Psoas muscle (tissue), 8 donors: ENCODE data around the gene SRD5A3. TPM values are rescaled to one million over a fixed set of nuclear protein-coding genes. Genes with fewer than 3 reads are reported as not detected.

Experiments
- ATAC-seq, 4 donors: fragments of 200-7000 bp; cut with Tn5 transposase; one replicate each; pipeline ENCODE4 v1.9.1; 2020; ENCODE audit warnings: moderate library complexity in 3 of 4, mild to moderate bottlenecking in 2 of 4
- DNase-seq, 2 donors: peaks; one replicate each; pipeline ENCODE4 v3.0.0-alpha.2; 2020
- H3K27ac ChIP-seq: fragments of 200-600 bp; one replicate; pipeline ENCODE4 v1.8.0; 2022
- H3K27me3 ChIP-seq, 3 donors: fragments of 200-600 bp in 1 of 3; one replicate each; pipeline versions ENCODE4 v1.6.1 to v1.8.0; 2013 to 2022; ENCODE audit warnings: low read length in 2 of 3, mild to moderate bottlenecking in 2 of 3, moderate library complexity in 1 of 3; ENCODE audit not compliant: insufficient read depth in 3 of 3
- H3K36me3 ChIP-seq, 2 donors: fragments of 200-600 bp in 1 of 2; one replicate each; pipeline versions ENCODE4 v1.6.1 to v1.8.0; 2013 to 2022; ENCODE audit warnings: low read depth in 1 of 2, mild to moderate bottlenecking in 1 of 2, moderate library complexity in 1 of 2; ENCODE audit not compliant: insufficient read depth in 1 of 2
- H3K4me1 ChIP-seq: fragments of 200-600 bp; one replicate; pipeline ENCODE4 v1.8.0; 2022
- H3K4me3 ChIP-seq: fragments of 200-600 bp; one replicate; pipeline ENCODE4 v1.8.0; 2022; ENCODE audit warnings: mild to moderate bottlenecking
- H3K9me3 ChIP-seq: fragments of 200-600 bp; one replicate; pipeline ENCODE4 v1.8.0; 2022
- WGBS, 3 donors: extraction: QIAGEN DNeasy Blood & Tissue Kit; methylation state at CpG; one replicate each; pipeline versions ENCODE4 v1.1.6 to v1.1.7; 2013; 5-methylcytosine and 5-hydroxymethylcytosine counted together
- intact Hi-C, 2 donors: fragments of 100-400 bp; cut with DNase I; formaldehyde crosslinking; loops; one replicate each; pipeline versions ENCODE4 v1.11.0 to v1.14.2; 2022
- polyA plus RNA-seq, 3 donors: library from polyadenylated mRNA; stranded (reverse); fragments of 200-250 nt; gene quantifications; one replicate each; pipeline ENCODE4 v1.2.3, GENCODE V29; 2013
- total RNA-seq, 4 donors: library from RNA; stranded (reverse); fragmentation: NEBNext Ultra II Directional in 2 of 4; extraction: Animal tissue kit (Norgen Biotek cat#: 25700) in 2 of 4; gene quantifications; one replicate each; pipeline versions ENCODE4 v1.2.1 to v1.2.4, GENCODE V29; 2021 to 2023
- TF ChIP-seq, protein P1 (sequence below): fragments of 200-600 bp; IDR thresholded peaks from one replicate; pipeline ENCODE4 v1.8.0; 2022; ENCODE audit warnings: antibody characterized with exemption
- donor health status: healthy with polysubstance abuse.
- donor health status: DM: no; HTN: no; CAD: no; lungs with moderate emphysema.
- donor health status: Bipolar disorder and iron deficiency.
- donor health status: healthy.
- donor health status: DM: yes; HTN: yes; CAD: no.
- donor health status: DM: no; HTN: no; CAD: no.
- donor health status: DM: no; HTN: no; CAD: no.
- donor health status: DM: yes; HTN: yes; CAD: no.

The SRD5A3 gene
- total and polyA plus RNA-seq, 7 donors = 2.1 to 8.6 (median 4.0) TPM

DNA sequence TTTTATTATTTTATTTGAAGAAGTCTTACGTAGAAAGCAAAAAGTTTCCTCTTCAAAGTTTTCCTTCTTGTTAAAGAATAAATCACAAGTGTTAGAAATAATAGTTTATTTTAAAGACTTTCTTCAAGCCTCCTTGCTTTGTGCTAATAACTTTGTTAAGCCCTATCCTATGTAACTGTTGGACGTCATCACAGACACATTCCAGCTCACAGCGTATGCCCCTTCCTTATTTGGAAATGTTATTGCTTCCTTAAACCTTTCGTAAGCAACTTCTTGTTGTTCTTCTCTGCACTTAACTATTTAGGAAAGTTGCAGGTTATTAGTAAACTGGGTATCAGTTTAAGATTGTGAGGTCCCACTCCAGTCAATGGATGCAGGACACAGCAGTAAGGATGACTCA is 7.6 kb upstream of the SRD5A3 start:
- no peak overlapping the region for H3K27ac ChIP-seq
- H3K4me1 ChIP-seq = no peaks in the 10 kb centered on the region
- no peaks in the 10 kb centered on the region for H3K36me3 ChIP-seq
- H3K9me3 ChIP-seq = no peaks in the 10 kb centered on the region
- WGBS, 3 donors = 74 to 82% (median 74%) methylated on average over 4 of the region's 4 CpGs
- DNase-seq = no peak
- ATAC-seq = no peak
- intact Hi-C loops = no loop called here
- no peaks in the 10 kb centered on the region for H3K27me3 ChIP-seq
- no peak overlapping the region for H3K4me3 ChIP-seq
- TF ChIP-seq, protein P1, sequence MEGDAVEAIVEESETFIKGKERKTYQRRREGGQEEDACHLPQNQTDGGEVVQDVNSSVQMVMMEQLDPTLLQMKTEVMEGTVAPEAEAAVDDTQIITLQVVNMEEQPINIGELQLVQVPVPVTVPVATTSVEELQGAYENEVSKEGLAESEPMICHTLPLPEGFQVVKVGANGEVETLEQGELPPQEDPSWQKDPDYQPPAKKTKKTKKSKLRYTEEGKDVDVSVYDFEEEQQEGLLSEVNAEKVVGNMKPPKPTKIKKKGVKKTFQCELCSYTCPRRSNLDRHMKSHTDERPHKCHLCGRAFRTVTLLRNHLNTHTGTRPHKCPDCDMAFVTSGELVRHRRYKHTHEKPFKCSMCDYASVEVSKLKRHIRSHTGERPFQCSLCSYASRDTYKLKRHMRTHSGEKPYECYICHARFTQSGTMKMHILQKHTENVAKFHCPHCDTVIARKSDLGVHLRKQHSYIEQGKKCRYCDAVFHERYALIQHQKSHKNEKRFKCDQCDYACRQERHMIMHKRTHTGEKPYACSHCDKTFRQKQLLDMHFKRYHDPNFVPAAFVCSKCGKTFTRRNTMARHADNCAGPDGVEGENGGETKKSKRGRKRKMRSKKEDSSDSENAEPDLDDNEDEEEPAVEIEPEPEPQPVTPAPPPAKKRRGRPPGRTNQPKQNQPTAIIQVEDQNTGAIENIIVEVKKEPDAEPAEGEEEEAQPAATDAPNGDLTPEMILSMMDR = no peak

GRCh38 chr4:55340266-55340665 is 5.8 kb upstream of the SRD5A3 start:
- DNase-seq (no peak), ATAC-seq (no peak)
- TF ChIP-seq, protein P1 = no peak
- no peaks in the 10 kb centered on the region for H3K27me3 ChIP-seq
- intact Hi-C loops = loop anchor here in 1 of 2 donors (10.0 kb wide), 2 partner anchors 95 to 515 kb away; partner anchors contain the start of gene EXOC1
- 50 to 68% (median 67%) methylated on average over 3 of the region's 3 CpGs for WGBS, 3 donors
- H3K4me1 ChIP-seq = peaks cover 1% of the 10 kb centered on the region
- H3K27ac ChIP-seq = no peak overlapping the region
- H3K4me3 ChIP-seq = no peak overlapping the region
- H3K9me3 ChIP-seq = no peaks in the 10 kb centered on the region
- no peaks in the 10 kb centered on the region for H3K36me3 ChIP-seq

GRCh38 chr4:55343887-55344286 is 2.2 kb upstream of the SRD5A3 start:
- Histone ChIP-seq H3K4me3 (no peak overlapping the region), H3K36me3 (no peaks in the 10 kb centered on the region), H3K9me3 (no peaks in the 10 kb centered on the region), H3K27ac (no peak overlapping the region), H3K27me3 (no peaks in the 10 kb centered on the region), H3K4me1 (peaks cover 20% of the 10 kb centered on the region)
- DNase-seq (no peak), ATAC-seq (no peak)
- TF ChIP-seq, protein P1 = no peak
- WGBS, 3 donors = 74 to 78% (median 78%) methylated on average over 7 of the region's 7 CpGs
- intact Hi-C loops = loop anchor here in 1 of 2 donors (10.0 kb wide), 2 partner anchors 91 to 511 kb away; partner anchors contain the start of gene EXOC1

DNA sequence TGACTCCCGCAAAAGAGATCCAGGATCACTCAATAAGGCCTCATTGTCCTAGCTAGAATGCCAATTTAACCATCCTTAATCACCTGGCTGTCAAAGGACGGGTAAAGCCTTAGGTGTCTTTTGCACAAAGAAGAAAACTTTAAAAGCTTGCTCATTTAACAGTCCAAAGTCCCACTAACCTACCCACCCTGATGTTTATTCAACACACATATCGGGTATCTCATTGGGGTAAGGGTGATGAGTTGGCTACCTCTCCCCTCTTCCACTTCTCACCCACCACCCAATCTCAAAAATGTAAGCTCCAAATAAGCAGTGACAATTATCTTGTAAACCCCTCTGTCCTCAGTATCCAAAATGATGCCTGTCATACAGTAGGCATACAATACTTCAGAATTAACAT is 988 bp upstream of the SRD5A3 start:
- 90 to 100% (median 97%) methylated on average over 3 of the region's 3 CpGs for WGBS, 3 donors
- Histone ChIP-seq H3K4me1 (peaks cover 20% of the 10 kb centered on the region), H3K27ac (peak overlapping the region; percentile 93), H3K4me3 (no peak overlapping the region), H3K36me3 (no peaks in the 10 kb centered on the region), H3K9me3 (no peaks in the 10 kb centered on the region), H3K27me3 (no peaks in the 10 kb centered on the region)
- TF ChIP-seq, protein P1 = no peak
- DNase-seq (no peak), ATAC-seq (no peak)
- intact Hi-C loops = loop anchor here (5.0 to 10.0 kb wide), 3 partner anchors 90 to 510 kb away; partner anchors contain the start of gene EXOC1 (in 1 of the 2)

- peak in 2 of 4 donors; percentile 17 to 21 for ATAC-seq
- H3K36me3 ChIP-seq = no peaks in the 10 kb centered on the region
- peak overlapping the region; percentile 93 for H3K27ac ChIP-seq
- TF ChIP-seq, protein P1 = no peak
- H3K9me3 ChIP-seq = no peaks in the 10 kb centered on the region
- intact Hi-C loops = loop anchor here (2.0 to 10.0 kb wide), 5 partner anchors 48 to 508 kb away; partner anchors contain the start of genes CLOCK (in 1 of the 2), EXOC1 (in 1 of the 2) and TMEM165 (in 1 of the 2)
- H3K4me3 ChIP-seq = peak overlapping the region; percentile 75
- peaks cover 20% of the 10 kb centered on the region for H3K4me1 ChIP-seq
- WGBS, 3 donors = 26 to 34% (median 30%) methylated on average over 16 of the region's 16 CpGs
- DNase-seq = no peak
- H3K27me3 ChIP-seq = no peaks in the 10 kb centered on the region
Observed at GRCh38 chr4:55346851-55347255, 811 bp downstream of the SRD5A3 start.
